ENCODE results near the gene FGF18. TPM values are rescaled to one million over a fixed set of nuclear protein-coding genes. Genes with fewer than 3 reads are reported as not detected.
A peak's percentile ranks its signal among the peaks of the same experiment; 100 is the strongest.

FGF18 gene
- total and polyA plus RNA-seq, 10 of the 15 experiments (the other 5 are each of a cell fraction or from before 2014, with no cell fraction given), result 0.03 to 0.10 (median 0.06) TPM; not detected in 5

GRCh38 chr5:171387970-171388815, 31.3 kb upstream of the FGF18 start (continued):
- TF ChIP-seq ZNF687 (IDR thresholded peaks at IDR 0.05) (peak; percentile 75; the same call in 1 of the 2 replicates), TCF12 (IDR thresholded peaks at IDR 0.05; ENCODE audit: low read depth, low read length) (0 out of 2 replicates have a peak, but pooled peaks have one; percentile 39), IRF4 (IDR thresholded peaks at IDR 0.05; ENCODE audit: low read depth, low read length) (no peak), STAT3 (IDR thresholded peaks at IDR 0.05; ENCODE audit: low read depth, low read length) (no peak), RELA (IDR thresholded peaks at IDR 0.05; ENCODE audit: borderline replicate concordance, partially characterized antibody) (no peak), ZNF217 (IDR thresholded peaks at IDR 0.05) (no peak), PRDM15 (CRISPR knock-in tag; IDR thresholded peaks at IDR 0.05) (no peak), RB1 (IDR thresholded peaks at IDR 0.05; ENCODE audit: borderline replicate concordance) (no peak), POLR2AphosphoS2 (IDR thresholded peaks at IDR 0.05; ENCODE audit: low read depth, low read length) (no peak; the same call in 1 of the 2 replicates), SP1 (IDR thresholded peaks at IDR 0.05; ENCODE audit: low read depth, low read length) (peak; percentile 42), ZSCAN29 (IDR thresholded peaks at IDR 0.05) (no peak), DPF2 (IDR thresholded peaks at IDR 0.05) (0 out of 2 replicates have a peak, but pooled peaks have one; percentile 45), HSF1 (IDR thresholded peaks at IDR 0.05; ENCODE audit: low read depth, low read length) (no peak), ZNF622 (IDR thresholded peaks at IDR 0.05) (no peak), MAX (IDR thresholded peaks at IDR 0.05; ENCODE audit: low read depth, low read length) (peak; percentile 100), PBX3 (IDR thresholded peaks at IDR 0.05; ENCODE audit: insufficient replicate concordance, low read depth, low read length) (peak; percentile 50), USF2 (IDR thresholded peaks at IDR 0.05; ENCODE audit: borderline replicate concordance, low read depth, low read length) (peak; percentile 90), TARDBP (IDR thresholded peaks at IDR 0.05; ENCODE audit: borderline replicate concordance) (peak; percentile 85; the same call in 1 of the 2 replicates)
